HG03135 (cell line): Measurements from ENCODE around the gene CABP2.
"Not testable (repeated sequence)": the region's sequence is repeated elsewhere in the genome, so short reads cannot be mapped to it uniquely, and the experiment has no call there.

ENCODE experiments used
- ATAC-seq: cut with Tn5 transposase; IDR thresholded peaks from one replicate; pipeline ENCODE4 v1.9.1; 2021; ENCODE audit warnings: mild to moderate bottlenecking, moderate library complexity; ENCODE audit not compliant: unreplicated experiment

Gene CABP2

DNA sequence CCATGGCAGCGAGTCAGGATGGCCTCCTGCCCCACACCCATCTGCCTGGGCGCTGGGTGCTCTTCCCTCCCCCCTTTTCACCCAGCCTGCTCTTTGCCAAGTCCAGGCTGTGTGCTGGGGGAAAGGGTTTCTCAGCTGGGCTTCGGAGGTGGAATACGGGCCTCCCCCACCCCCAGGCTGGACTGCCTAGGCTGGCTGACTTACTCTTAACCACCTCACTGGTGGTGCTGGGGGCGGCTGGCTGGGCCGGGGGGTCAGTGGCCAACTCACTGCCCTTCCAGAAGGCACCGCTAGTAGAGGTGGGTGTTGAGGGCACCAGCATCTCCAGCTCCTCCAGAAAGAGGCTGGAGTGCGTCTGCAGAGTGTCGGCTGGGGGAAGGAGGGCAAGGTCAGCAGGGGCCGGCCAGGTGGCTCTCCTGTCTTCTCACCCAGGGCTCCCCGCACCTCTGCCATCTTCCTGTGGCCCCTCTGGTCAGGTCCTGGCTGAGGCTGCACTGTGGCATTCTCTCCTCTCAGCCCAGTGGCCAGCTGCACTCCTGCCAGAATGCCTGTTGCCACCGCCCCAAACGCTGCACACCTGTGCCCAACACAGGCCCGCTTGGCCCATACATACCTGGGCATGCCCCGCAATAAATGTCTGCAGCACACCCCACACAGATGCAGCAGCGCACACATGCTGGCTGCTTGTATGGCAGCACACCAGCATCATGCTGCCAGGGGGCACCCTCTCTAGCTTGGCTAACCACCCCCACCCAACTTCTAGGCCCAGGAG, 27.8 kb downstream of the CABP2 start:
- ATAC-seq: no peak

DNA sequence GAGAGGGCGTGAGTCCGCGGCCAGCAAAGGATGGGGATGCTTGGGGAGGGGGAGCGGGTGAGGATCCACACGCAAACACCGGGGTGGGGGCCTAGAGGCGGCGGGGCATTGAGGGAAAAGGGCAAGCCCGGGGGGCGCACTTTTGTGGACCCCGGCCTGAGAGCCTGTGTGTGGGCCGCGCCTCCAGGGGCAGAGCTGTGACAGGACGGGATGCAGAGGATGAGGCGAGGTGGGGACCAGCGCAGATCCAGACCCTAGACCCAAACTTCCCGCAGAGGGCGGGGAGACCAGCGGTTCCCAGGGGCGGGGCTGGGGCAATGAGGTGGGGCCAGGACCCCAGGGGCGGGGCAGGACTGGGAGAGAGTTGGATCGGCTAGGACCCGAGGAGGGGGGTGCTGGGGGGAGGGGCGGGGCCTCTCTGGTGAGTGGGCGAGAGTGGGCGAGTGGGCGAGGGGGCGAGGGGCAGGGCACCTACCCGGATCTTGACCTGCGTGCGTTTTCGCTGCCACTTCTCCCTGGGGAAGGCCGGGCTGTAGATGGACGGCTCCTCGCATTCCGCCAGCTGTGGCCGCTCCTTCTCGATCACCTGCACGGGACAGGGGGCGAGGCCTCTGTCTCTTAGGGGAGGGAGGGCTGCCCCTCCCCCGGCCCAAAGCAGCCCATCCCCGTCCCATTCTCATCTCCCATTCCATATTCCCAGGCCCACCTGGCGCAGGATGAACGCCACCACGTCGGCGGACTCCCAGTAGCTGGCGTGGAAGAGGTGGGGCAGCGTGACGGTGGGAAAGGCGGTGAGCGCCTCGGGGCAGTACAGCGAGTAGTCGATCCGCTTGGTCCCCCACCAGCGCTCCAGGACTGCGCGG, 28.6 kb downstream of the CABP2 start:
- ATAC-seq: no peak

DNA sequence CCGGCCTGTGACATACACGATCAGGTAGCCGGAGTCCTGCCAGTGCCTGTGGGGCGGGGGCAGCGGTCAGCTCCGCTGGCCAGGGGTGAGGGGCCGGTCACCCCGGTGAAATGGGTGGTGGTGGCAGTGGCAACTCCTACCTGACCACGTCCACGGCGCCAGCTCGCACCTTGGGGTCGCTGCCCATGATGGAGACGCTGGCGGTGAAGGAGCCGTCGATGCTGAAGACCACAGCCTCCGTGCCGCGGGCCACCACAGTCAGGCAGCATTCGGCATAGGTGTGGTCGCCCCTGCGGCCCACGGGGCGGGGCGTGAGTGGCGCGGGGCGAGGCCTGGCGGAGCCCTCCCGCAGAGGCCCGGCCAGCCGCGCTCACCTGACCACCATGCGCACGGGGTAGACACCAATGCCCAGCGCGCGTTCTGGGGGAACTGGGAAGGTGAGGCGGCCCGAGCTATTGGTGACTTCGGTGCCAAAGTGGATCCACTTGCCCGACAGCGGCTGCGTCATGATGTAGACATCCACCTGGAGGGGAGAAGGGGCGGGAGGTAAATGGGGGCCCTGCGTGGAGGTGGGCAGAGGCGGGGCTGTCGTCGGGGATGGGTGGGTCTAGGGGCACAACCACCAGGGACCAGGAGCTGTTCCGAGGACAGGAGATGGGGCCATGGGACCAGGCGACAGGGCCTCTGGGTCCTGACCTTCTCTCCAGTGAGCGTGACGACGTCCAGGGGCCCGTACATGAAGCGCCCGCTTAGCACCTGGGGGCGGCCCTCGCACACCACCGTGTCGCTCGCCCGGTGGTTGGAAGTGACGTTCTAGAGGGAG, 29.5 kb downstream of the CABP2 start:
- ATAC-seq: no peak

GRCh38 chr11:67492801-67493547, 30.3 kb downstream of the CABP2 start:
- no peak for ATAC-seq

- no peak for ATAC-seq
These were observed 31.0 kb downstream of the CABP2 start for GRCh38 chr11:67492069-67492727.

DNA sequence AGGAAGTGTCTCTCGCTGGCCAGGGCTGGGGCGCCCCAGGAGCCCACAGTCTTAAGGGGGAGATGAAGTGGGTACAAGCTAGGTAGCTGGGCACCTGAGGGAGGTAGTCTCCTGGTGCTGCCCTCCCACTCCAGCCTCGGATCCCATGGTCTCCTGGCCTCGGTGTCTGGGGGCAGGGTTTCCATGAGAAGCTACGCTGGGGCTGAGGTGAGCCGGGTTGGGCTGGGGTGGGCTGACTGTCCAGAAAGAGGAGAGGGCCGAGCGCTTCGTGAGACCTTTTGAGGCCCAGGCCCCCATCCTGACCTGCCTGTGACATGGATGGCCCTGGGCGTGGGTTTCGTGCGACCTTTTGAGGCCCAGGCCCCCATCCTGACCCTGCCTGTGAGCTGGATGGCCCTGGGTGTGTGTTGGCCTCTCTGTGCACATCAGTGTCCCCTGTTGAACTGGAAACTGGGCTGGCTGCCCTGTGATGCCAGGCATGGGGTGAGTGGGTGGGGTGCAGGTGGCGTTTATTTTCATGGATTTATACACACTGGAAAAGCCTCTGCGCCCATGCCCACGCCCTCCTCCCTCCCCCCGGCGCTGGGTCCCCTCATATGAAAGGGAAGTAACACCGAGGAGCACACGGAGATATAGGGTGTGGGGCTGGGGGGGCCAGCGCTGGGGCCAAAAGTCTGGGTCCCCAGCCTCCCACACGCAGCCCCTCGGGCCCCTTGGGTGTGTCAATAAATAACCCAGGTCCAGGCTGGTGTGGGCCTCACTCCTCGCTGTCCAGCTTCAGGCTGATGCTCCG, 31.8 kb downstream of the CABP2 start:
- ATAC-seq: no peak

DNA sequence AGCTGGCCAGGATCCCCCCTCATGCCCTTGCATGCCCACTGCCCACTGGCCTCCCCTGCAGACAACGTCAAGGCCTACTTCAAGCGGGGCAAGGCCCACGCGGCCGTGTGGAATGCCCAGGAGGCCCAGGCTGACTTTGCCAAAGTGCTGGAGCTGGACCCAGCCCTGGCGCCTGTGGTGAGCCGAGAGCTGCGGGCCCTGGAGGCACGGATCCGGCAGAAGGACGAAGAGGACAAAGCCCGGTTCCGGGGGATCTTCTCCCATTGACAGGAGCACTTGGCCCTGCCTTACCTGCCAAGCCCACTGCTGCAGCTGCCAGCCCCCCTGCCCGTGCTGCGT, 32.5 kb downstream of the CABP2 start:
- ATAC-seq: no peak

GRCh38 chr11:67489885-67490726, 33.1 kb downstream of the CABP2 start:
- no peak for ATAC-seq

- ATAC-seq: no peak
These were observed 33.9 kb downstream of the CABP2 start for GRCh38 chr11:67489203-67489884.

DNA sequence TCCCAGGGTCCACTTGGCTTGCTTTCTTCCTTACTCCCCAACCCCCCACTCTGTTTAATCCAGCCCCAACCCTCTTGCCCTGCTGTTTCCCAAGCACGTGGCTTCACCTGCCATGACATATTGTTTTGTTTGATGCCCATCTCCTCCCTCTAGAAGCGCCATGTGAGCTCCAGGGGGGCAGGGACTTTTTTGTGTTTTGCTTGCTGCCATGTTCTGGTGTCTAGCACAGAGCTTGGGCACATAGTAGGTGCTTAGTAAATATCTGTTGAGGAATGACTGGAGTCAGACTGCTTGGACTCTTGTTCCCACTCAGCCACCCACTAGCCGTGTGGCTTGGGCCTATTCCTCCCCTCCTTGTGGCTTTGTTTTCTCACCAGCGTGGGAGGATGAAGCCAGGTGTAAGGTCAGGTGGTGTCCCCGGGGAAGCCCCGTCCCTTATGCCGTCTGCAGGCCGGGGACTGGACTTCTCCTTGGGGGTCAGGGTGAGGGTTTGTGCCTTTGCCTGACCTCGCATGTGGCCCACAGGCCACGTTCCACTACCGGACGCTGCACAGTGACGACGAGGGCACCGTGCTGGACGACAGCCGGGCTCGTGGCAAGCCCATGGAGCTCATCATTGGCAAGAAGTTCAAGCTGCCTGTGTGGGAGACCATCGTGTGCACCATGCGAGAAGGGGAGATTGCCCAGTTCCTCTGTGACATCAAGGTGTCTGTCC, 36.6 kb downstream of the CABP2 start:
- no peak for ATAC-seq

DNA sequence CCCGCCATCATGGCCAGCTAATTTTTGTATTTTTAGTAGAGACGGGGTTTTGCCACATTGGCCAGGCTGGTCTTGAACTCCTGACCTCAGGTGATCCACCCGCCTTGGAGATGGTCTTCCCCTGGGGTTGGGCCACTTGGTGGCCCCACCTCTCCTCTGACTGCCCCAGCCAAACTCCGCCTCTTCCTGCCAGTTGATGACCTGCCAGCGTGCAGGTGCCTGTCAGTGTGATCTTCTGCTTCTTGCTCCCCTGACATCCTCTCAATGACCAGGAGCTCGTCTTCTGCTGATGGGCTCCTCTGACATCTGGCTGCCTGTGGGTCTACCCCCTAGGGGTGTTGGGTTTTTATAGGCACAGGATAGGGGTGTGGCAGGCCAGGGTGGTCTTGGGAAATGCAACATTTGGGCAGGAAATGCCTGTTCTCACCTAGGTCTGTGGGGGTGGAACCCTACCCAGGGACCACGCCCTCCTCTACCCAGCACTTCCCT, 37.3 kb downstream of the CABP2 start:
- not testable (repeated sequence) for ATAC-seq

- no peak for ATAC-seq
These were observed 38.4 kb downstream of the CABP2 start for GRCh38 chr11:67484847-67485311.

- no peak for ATAC-seq
These were observed 39.2 kb downstream of the CABP2 start for GRCh38 chr11:67483831-67484665.

DNA sequence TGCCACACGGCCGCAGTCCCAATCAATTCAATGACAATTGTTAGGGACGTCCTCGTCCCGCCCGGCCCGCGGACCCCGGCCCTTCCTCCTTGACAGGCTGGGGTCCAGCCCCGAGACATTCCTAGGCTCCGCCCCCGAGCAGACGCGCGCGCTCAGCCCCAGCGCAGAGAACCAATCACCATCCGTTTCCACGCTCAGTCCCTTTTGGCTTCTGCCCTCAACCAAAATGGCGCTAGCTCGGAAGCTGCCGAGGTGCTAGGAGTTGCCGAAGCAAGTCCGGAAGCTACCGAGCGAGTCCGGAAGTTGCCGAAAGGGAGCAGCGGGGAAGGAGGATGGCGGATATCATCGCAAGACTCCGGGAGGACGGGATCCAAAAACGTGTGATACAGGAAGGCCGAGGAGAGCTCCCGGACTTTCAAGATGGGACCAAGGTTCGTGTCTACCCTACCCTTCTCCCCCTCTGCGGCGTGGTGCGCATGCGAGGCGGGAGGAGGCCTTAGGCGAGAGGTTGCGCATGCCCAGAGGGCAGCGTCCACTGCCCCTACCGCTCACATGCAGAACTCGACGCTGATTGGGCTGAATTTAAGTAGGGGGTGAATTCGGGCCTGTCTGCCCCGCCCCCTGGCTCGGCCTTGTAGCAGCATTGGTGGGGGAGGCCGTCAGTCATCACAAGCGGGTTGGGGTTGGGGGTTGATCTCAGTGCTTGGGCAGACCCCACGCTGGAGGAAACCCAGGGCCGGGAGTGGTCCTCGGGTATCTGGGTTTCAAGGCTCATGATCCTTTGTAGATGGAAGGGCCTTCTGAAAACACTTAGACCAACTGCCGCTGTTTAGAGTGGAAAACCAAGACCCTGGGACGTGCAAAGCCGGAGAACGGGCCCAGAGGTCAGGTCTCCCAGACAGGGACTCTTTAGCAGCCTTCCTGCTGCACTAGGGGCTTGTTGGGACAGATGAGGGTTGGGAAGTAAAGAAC, 40.1 kb downstream of the CABP2 start, which contains the start of gene AIP:
AIP (plus strand) TSS at position 200 of the 972 bp plus-strand sequence; CDS start at position 333, 133 bp downstream.
- ATAC-seq: peak; percentile 72
